K562 (cell line): ENCODE data around the gene PPP1R14B. TPM values are rescaled to one million over a fixed set of nuclear protein-coding genes. Genes with fewer than 3 reads are reported as not detected.

Source experiments
- ATF1 ChIP-seq, 2 experiments: fragments of 450-650 bp in 1 of 2; IDR thresholded peaks; 2 replicates each; pipeline ENCODE4 v1.6.1; 2016; ENCODE audit warnings: missing compliant biosample characterization in 1 of 2, missing genetic modification characterization in 1 of 2
- ATF3 ChIP-seq, 2 experiments: fragments of 450-650 bp in 1 of 2; sonication (generic) in 1 of 2; formaldehyde crosslinking in 1 of 2; IDR thresholded peaks in 1 of 2; conservative IDR thresholded peaks in 1 of 2; 2 replicates each; pipeline versions ENCODE4 v1.6.1 to v1.8.1; 2016 to 2023; ENCODE audit warnings: mild to moderate bottlenecking in 2 of 2, moderate library complexity in 2 of 2, inconsistent platforms in 1 of 2, missing genetic modification reagents in 1 of 2
- CREB1 ChIP-seq, 2 experiments: sonication (generic) in 1 of 2; formaldehyde crosslinking in 1 of 2; IDR thresholded peaks; 2 replicates each; pipeline versions ENCODE4 v1.6.1 to v1.8.0; 2012 to 2022; ENCODE audit warnings: inconsistent platforms in 1 of 2, mild to moderate bottlenecking in 1 of 2, missing genetic modification reagents in 1 of 2, moderate library complexity in 1 of 2
- DEAF1 ChIP-seq: fragments of 450-650 bp; formaldehyde crosslinking; IDR thresholded peaks from 2 replicates; pipeline ENCODE4 v1.4.0; 2020; ENCODE audit warnings: mild to moderate bottlenecking, moderate library complexity
- EGR1 ChIP-seq: fragments of 450-650 bp; conservative IDR thresholded peaks from 2 replicates; pipeline ENCODE4 v1.6.1; 2017; ENCODE audit warnings: mild to moderate bottlenecking
- POLR2AphosphoS5 ChIP-seq: IDR thresholded peaks from 2 replicates; pipeline ENCODE4 v1.6.1; 2011; ENCODE audit warnings: mild to moderate bottlenecking, low read depth, low read length, moderate library complexity; ENCODE audit not compliant: control insufficient read depth, insufficient read depth
- POLR2B ChIP-seq: fragments of 450-650 bp; IDR thresholded peaks from 2 replicates; pipeline ENCODE4 v1.6.1; 2018; ENCODE audit warnings: low read depth; ENCODE audit not compliant: partially characterized antibody
- POLR2H ChIP-seq: IDR thresholded peaks from 2 replicates; pipeline ENCODE4 v1.6.1; 2016; ENCODE audit warnings: missing genetic modification characterization, low read depth, mild to moderate bottlenecking, control low read depth, missing compliant biosample characterization, moderate library complexity
- TEAD1 ChIP-seq, 2 experiments: fragments of 450-650 bp in 1 of 2; sonication (generic) in 1 of 2; formaldehyde crosslinking; IDR thresholded peaks; 2 replicates each; pipeline versions ENCODE4 v1.4.0 to v1.8.0; 2020 to 2022; ENCODE audit warnings: mild to moderate bottlenecking in 2 of 2, missing genetic modification reagents in 1 of 2
- ZBTB40 ChIP-seq, 2 experiments: fragments of 450-650 bp in 1 of 2; sonication (generic) in 1 of 2; formaldehyde crosslinking in 1 of 2; IDR thresholded peaks; 2 replicates each; pipeline versions ENCODE4 v1.7.1 to v1.9.0; 2016 to 2022; ENCODE audit warnings: inconsistent platforms in 1 of 2, mild to moderate bottlenecking in 1 of 2, missing genetic modification reagents in 1 of 2
- ZKSCAN1 ChIP-seq: fragments of 150-350 bp; IDR thresholded peaks from 2 replicates; pipeline ENCODE4 v1.6.1; 2016; ENCODE audit warnings: low read depth, low read length
- ZNF140 ChIP-seq: fragments of 250-450 bp; sonication (Bioruptor Pico); IDR thresholded peaks from 2 replicates; pipeline ENCODE4 v1.8.0; 2021; ENCODE audit warnings: moderate library complexity, mild to moderate bottlenecking, inconsistent platforms
- ZNF589 ChIP-seq: fragments of 200-800 bp; sonication (Bioruptor generic); IDR thresholded peaks from 2 replicates; pipeline ENCODE4 v1.6.1; 2016; ENCODE audit warnings: low read depth, missing genetic modification characterization, missing compliant biosample characterization
- ZNF830 ChIP-seq: fragments of 250-450 bp; sonication (Bioruptor Pico); IDR thresholded peaks from 2 replicates; pipeline ENCODE4 v1.5.0; 2021; ENCODE audit warnings: mild to moderate bottlenecking
- polyA plus RNA-seq, 8 experiments: library from polyadenylated mRNA; depleted of rRNA in 4 of 8; stranded (reverse) in 5 of 8; unstranded in 3 of 8; fragments of >200 nt; fragmentation: Nextera tagmentation in 2 of 8; fragmentation: Illumina TruSeq in 1 of 8; extraction: Ambion mirVana in 2 of 8; extraction: Trizol in 1 of 8; gene quantifications; 2 replicates each; pipeline versions ENCODE4 v1.2.1 to v1.2.3, GENCODE V29; 2011 to 2014; ENCODE audit warnings: inconsistent platforms in 1 of 8, missing spikeins in 1 of 8
- total RNA-seq, 7 experiments: library from RNA; depleted of rRNA in 6 of 7; stranded (reverse); fragments of >200 nt in 6 of 7; fragmentation: Illumina TruSeq in 2 of 7; extraction: Trizol in 2 of 7; gene quantifications; 2 replicates each; pipeline versions ENCODE4 v1.2.1 to v1.2.3, GENCODE V29; 2011 to 2021; ENCODE audit warnings: low replicate concordance in 1 of 7

Gene PPP1R14B
- total and polyA plus RNA-seq, 9 of the 15 experiments (the other 6 are each of a cell fraction or from before 2014, with no cell fraction given), result 7.7 to 566 (median 212) TPM

- peak; percentile 63 for TF ChIP-seq POLR2B
- TF ChIP-seq ZNF589 (CRISPR knock-in tag), result no peak; the same call in 1 of the 2 replicates
- TF ChIP-seq TEAD1 (CRISPR knock-in tag; IDR thresholded peaks at IDR 0.05), result 0 out of 4 replicates have a peak, but pooled peaks of 1 of the 2 experiments have one; percentile 10
- peak; percentile 93; the same call in 1 of the 2 replicates for TF ChIP-seq ZNF830 (CRISPR knock-in tag)
- TF ChIP-seq ZKSCAN1, result no peak
- peak; percentile 59 for TF ChIP-seq CREB1 (IDR thresholded peaks at IDR 0.05)
- TF ChIP-seq CREB1 (CRISPR knock-in tag; IDR thresholded peaks at IDR 0.05), result peak; percentile 74; the same call in 1 of the 2 replicates
- no peak for TF ChIP-seq ATF1 (CRISPR knock-in tag; IDR thresholded peaks at IDR 0.05)
- TF ChIP-seq ATF1 (tag; IDR thresholded peaks at IDR 0.05), result peak; percentile 87
- peak; percentile 99 for TF ChIP-seq ATF3 (IDR thresholded peaks at IDR 0.05)
- peak; percentile 97 for TF ChIP-seq ATF3 (CRISPR knock-in tag; conservative IDR thresholded peaks at IDR 0.05)
- peak; percentile 65 for TF ChIP-seq POLR2AphosphoS5
- TF ChIP-seq DEAF1 (CRISPR knock-in tag), result peak; percentile 33
- TF ChIP-seq EGR1, result peak; percentile 86
- no peak for TF ChIP-seq ZNF140
- peak; percentile 86 for TF ChIP-seq POLR2H (tag)
- peak; percentile 100 for TF ChIP-seq ZBTB40 (IDR thresholded peaks at IDR 0.05)
- no peak for TF ChIP-seq ZBTB40 (CRISPR knock-in tag; IDR thresholded peaks at IDR 0.05)
Observed at GRCh38 chr11:64269540-64270220, 22.9 kb upstream of the PPP1R14B start (continued).
